SK-N-SH (cell line): Measurements from ENCODE around the gene CDC34. TPM values are rescaled to one million over a fixed set of nuclear protein-coding genes. Genes with fewer than 3 reads are reported as not detected.

Source experiments
- CTCF ChIA-PET: fragments of 300-600, 350-600 bp; formaldehyde crosslinking; extraction: SDS; loops from one replicate; lab custom pipeline; 2021; lab: Yijun Ruan, JAX
- POLR2A ChIA-PET: fragments of 350-600 bp; sonication (Branson Sonifier 250); formaldehyde crosslinking; extraction: SDS; loops from one replicate; lab custom pipeline; 2020; ENCODE audit warnings: antibody characterized with exemption, inconsistent platforms; lab: Yijun Ruan, JAX
- DNase-seq: peaks from one replicate; pipeline ENCODE4 v3.0.0; 2012
- H2AFZ ChIP-seq: fragments of 200-600 bp; sonication (generic); 2 replicates; pipeline ENCODE4 v1.8.1; 2016; ENCODE audit warnings: antibody characterized with exemption, mild to moderate bottlenecking, low read depth
- H3F3A ChIP-seq: fragments of 200-600 bp; sonication (generic); replicated peaks from 2 replicates; pipeline ENCODE3; 2016; ENCODE audit warnings: antibody characterized with exemption, mild to moderate bottlenecking; ENCODE audit not compliant: insufficient read depth
- H3K27ac ChIP-seq, 2 experiments: fragments of 200-500 bp in 1 of 2; fragments of 200-600 bp in 1 of 2; sonication (Bioruptor generic) in 1 of 2; sonication (generic), shearing (Covaris generic) in 1 of 2; 2 replicates each; pipeline versions ENCODE4 v1.5.1 to v1.6.1; 2014 to 2016; ENCODE audit warnings: low read depth in 2 of 2, inconsistent platforms in 1 of 2, low read length in 1 of 2, mild to moderate bottlenecking in 1 of 2, mixed read lengths in 1 of 2
- H3K27me3 ChIP-seq: fragments of 200-600 bp; sonication (generic), shearing (Covaris generic); 2 replicates; pipeline ENCODE4 v1.6.1; 2016; ENCODE audit warnings: mixed run types; ENCODE audit not compliant: insufficient read depth
- H3K36me3 ChIP-seq, 2 experiments: fragments of 200-500 bp in 1 of 2; fragments of 200-600 bp in 1 of 2; sonication (Bioruptor generic) in 1 of 2; sonication (generic) in 1 of 2; replicated peaks in 1 of 2; 2 replicates each; pipeline versions ENCODE3 to v1.5.1; 2014 to 2016; ENCODE audit warnings: low read length in 1 of 2, mild to moderate bottlenecking in 1 of 2; ENCODE audit not compliant: insufficient read depth in 2 of 2, control insufficient read depth in 1 of 2
- H3K4me1 ChIP-seq, 2 experiments: fragments of 200-500 bp in 1 of 2; fragments of 200-600 bp in 1 of 2; sonication (Bioruptor generic) in 1 of 2; sonication (generic), shearing (Covaris generic) in 1 of 2; 2 replicates each; pipeline versions ENCODE4 v1.5.1 to v1.6.1; 2014 to 2016; ENCODE audit warnings: low read depth in 1 of 2, low read length in 1 of 2, mixed run types in 1 of 2; ENCODE audit not compliant: insufficient read depth in 2 of 2, control insufficient read depth in 1 of 2
- H3K4me2 ChIP-seq: fragments of 200-600 bp; sonication (generic), shearing (Covaris generic); 2 replicates; pipeline ENCODE4 v1.6.1; 2017; ENCODE audit warnings: mixed run types
- H3K4me3 ChIP-seq, 2 experiments: fragments of 200-500 bp in 1 of 2; fragments of 200-600 bp in 1 of 2; sonication (Bioruptor generic) in 1 of 2; sonication (generic), shearing (Covaris generic) in 1 of 2; 2 replicates each; pipeline versions ENCODE4 v1.5.1 to v1.8.1; 2014 to 2016; ENCODE audit warnings: low read depth in 2 of 2, inconsistent platforms in 1 of 2, low read length in 1 of 2, mild to moderate bottlenecking in 1 of 2, mixed read lengths in 1 of 2, moderate library complexity in 1 of 2
- H3K79me2 ChIP-seq: fragments of 200-600 bp; sonication (generic); 2 replicates; pipeline ENCODE4 v1.8.1; 2017; ENCODE audit warnings: mild to moderate bottlenecking; ENCODE audit not compliant: insufficient read depth
- H3K9ac ChIP-seq: fragments of 200-600 bp; sonication (generic); 2 replicates; pipeline ENCODE4 v1.6.1; 2017; ENCODE audit warnings: mixed run types
- H3K9me2 ChIP-seq: fragments of 200-600 bp; sonication (generic); 2 replicates; pipeline ENCODE4 v1.6.1; 2017; ENCODE audit warnings: mixed run types
- H3K9me3 ChIP-seq: fragments of 200-600 bp; sonication (generic); 2 replicates; pipeline ENCODE4 v1.6.1; 2017; ENCODE audit warnings: mixed run types, mild to moderate bottlenecking, moderate library complexity
- H4K20me1 ChIP-seq: fragments of 200-600 bp; sonication (generic); 2 replicates; pipeline ENCODE4 v1.6.1; 2017; ENCODE audit warnings: mild to moderate bottlenecking, mixed run types; ENCODE audit not compliant: insufficient read depth
- ELF1 ChIP-seq: IDR thresholded peaks from 2 replicates; pipeline ENCODE4 v1.4.0; 2012
- EZH2phosphoT487 ChIP-seq: fragments of 200-600 bp; sonication (generic); IDR thresholded peaks from 2 replicates; pipeline ENCODE4 v1.6.1; 2017; ENCODE audit warnings: low read depth, mixed run types, mild to moderate bottlenecking, antibody characterized with exemption, moderate library complexity, borderline replicate concordance
- FOSL2 ChIP-seq: IDR thresholded peaks from 2 replicates; pipeline ENCODE4 v1.4.0; 2012; ENCODE audit warnings: low read depth, mild to moderate bottlenecking, moderate library complexity, borderline replicate concordance
- FOXJ3 ChIP-seq: sonication (generic); formaldehyde crosslinking; IDR thresholded peaks from 2 replicates; pipeline ENCODE4 v1.5.1; 2020; ENCODE audit warnings: mild to moderate bottlenecking, missing genetic modification reagents
- FOXM1 ChIP-seq: IDR thresholded peaks from 2 replicates; pipeline ENCODE4 v1.4.0; 2012; ENCODE audit warnings: low read depth, mild to moderate bottlenecking
- GABPA ChIP-seq: IDR thresholded peaks from 2 replicates; pipeline ENCODE4 v1.4.0; 2012; ENCODE audit warnings: low read depth, mild to moderate bottlenecking
- IRF3 ChIP-seq: fragments of 150-350 bp; IDR thresholded peaks from 2 replicates; pipeline ENCODE4 v1.6.1; 2016; ENCODE audit warnings: mild to moderate bottlenecking, low read depth, low read length
- MAX ChIP-seq: IDR thresholded peaks from 2 replicates; pipeline ENCODE4 v1.4.0; 2012; ENCODE audit warnings: low read depth
- MEF2A ChIP-seq: IDR thresholded peaks from 2 replicates; pipeline ENCODE4 v1.4.0; 2012; ENCODE audit warnings: low read depth, borderline replicate concordance
- NRF1 ChIP-seq: IDR thresholded peaks from 2 replicates; pipeline ENCODE4 v1.6.1; 2012; ENCODE audit warnings: low read depth, mild to moderate bottlenecking, low read length
- PBX3 ChIP-seq: IDR thresholded peaks from 2 replicates; pipeline ENCODE4; 2012
- RAD21 ChIP-seq: IDR thresholded peaks from 2 replicates; pipeline ENCODE4 v1.6.1; 2012; ENCODE audit warnings: mild to moderate bottlenecking, low read length
- REST ChIP-seq: IDR thresholded peaks from 2 replicates; pipeline ENCODE4 v1.6.1; 2012; ENCODE audit warnings: mild to moderate bottlenecking, low read depth, low read length, moderate library complexity
- RFX5 ChIP-seq: IDR thresholded peaks from 2 replicates; pipeline ENCODE4 v1.6.1; 2012; ENCODE audit warnings: mild to moderate bottlenecking, improper control_type of control experiment, low read length
- RXRA ChIP-seq: IDR thresholded peaks from 2 replicates; pipeline ENCODE4 v1.4.0; 2012; ENCODE audit warnings: low read depth, mild to moderate bottlenecking, borderline replicate concordance
- SIN3A ChIP-seq: IDR thresholded peaks from 2 replicates; pipeline ENCODE4 v1.6.1; 2012; ENCODE audit warnings: low read depth, mild to moderate bottlenecking, low read length, moderate library complexity, borderline replicate concordance
- SMC3 ChIP-seq: IDR thresholded peaks from 2 replicates; pipeline ENCODE4 v1.6.1; 2012; ENCODE audit warnings: low read depth, low read length, improper control_type of control experiment
- TAF1 ChIP-seq: IDR thresholded peaks from 2 replicates; pipeline ENCODE4 v1.6.1; 2012; ENCODE audit warnings: low read depth, mild to moderate bottlenecking, low read length, moderate library complexity, borderline replicate concordance
- TCF12 ChIP-seq: IDR thresholded peaks from 2 replicates; pipeline ENCODE4 v1.4.0; 2012
- TEAD4 ChIP-seq: IDR thresholded peaks from 2 replicates; pipeline ENCODE4 v1.4.0; 2012; ENCODE audit warnings: mild to moderate bottlenecking, borderline replicate concordance; ENCODE audit not compliant: insufficient read depth
- WGBS: methylation state at CpG from one replicate; pipeline ENCODE4 v1.1.6; 2017; ENCODE audit warnings: low lambda C conversion rate; 5-methylcytosine and 5-hydroxymethylcytosine counted together
- polyA plus RNA-seq, 3 experiments: library from polyadenylated mRNA; depleted of rRNA; stranded (reverse); fragments of >200 nt; gene quantifications; 2 replicates each; pipeline ENCODE4 v1.2.3, GENCODE V29; 2012

Gene CDC34
- polyA plus RNA-seq, 1 of the 3 experiments (the other 2 are of a cell fraction): 96.7 TPM

- Histone ChIP-seq H3K4me1 (peaks cover 11 to 19% of the 10 kb centered on the region in 2 experiments; a peak in 2 of 4 replicates), H3K27me3 (no peaks in the 10 kb centered on the region), H3K9ac (no peak overlapping the region), H3F3A (no peaks in the 10 kb centered on the region), H4K20me1 (peaks cover 39% of the 10 kb centered on the region)
- DNase-seq: no peak
- TF ChIP-seq EZH2phosphoT487 (no peak), SMC3 (no peak), TEAD4 (no peak), GABPA (no peak), ELF1 (no peak)
- TF ChIP-seq, all 33 proteins: peak for 0
- WGBS: 62% methylated on average over 6 of the region's 16 CpGs
- POLR2A ChIA-PET: no interaction called here
- H3K9me3 ChIP-seq: no peaks in the 10 kb centered on the region
- no peak overlapping the region for H2AFZ ChIP-seq
- peaks cover 50% of the 10 kb centered on the region for H3K79me2 ChIP-seq
- no peak overlapping the region for H3K4me2 ChIP-seq
- no peak overlapping the region for H3K4me3 ChIP-seq
- no peak overlapping the region; a peak in 1 of 4 replicates for H3K27ac ChIP-seq
- CTCF ChIA-PET: interaction anchor here (0.7 to 1.3 kb wide), 3 partner anchors 40 to 125 kb away, joined by 3 read pairs; no protein-coding TSS in a partner anchor
- peaks cover 0 to 34% of the 10 kb centered on the region in 2 experiments for H3K36me3 ChIP-seq
- no peaks in the 10 kb centered on the region for H3K9me2 ChIP-seq
These were observed 3.7 kb downstream of the CDC34 start for GRCh38 chr19:535017-535835.

- Histone ChIP-seq H3K79me2 (peaks cover 50% of the 10 kb centered on the region), H4K20me1 (peaks cover 39% of the 10 kb centered on the region), H3K27ac (no peak overlapping the region), H3K4me1 (peaks cover 11 to 19% of the 10 kb centered on the region in 2 experiments; a peak in 2 of 4 replicates), H3K9me3 (no peaks in the 10 kb centered on the region), H3K36me3 (peaks cover 0 to 34% of the 10 kb centered on the region in 2 experiments), H3K9ac (no peak overlapping the region), H3K4me2 (no peak overlapping the region), H3K27me3 (no peaks in the 10 kb centered on the region), H3K9me2 (no peaks in the 10 kb centered on the region), H3K4me3 (no peak overlapping the region), H3F3A (no peaks in the 10 kb centered on the region), H2AFZ (no peak overlapping the region)
- WGBS: 92% methylated on average over 36 of the region's 55 CpGs
- no peak for DNase-seq
- CTCF ChIA-PET: interaction anchor here (1.3 kb wide), 1 partner anchor 52 kb away, joined by 3 read pairs; no protein-coding TSS in a partner anchor
- POLR2A ChIA-PET: no interaction called here
- TF ChIP-seq RFX5: no peak
- no peak for TF ChIP-seq ELF1
- TF ChIP-seq PBX3: no peak
- TF ChIP-seq RAD21: no peak
- TF ChIP-seq MAX: no peak
- no peak for TF ChIP-seq FOXJ3 (CRISPR knock-in tag)
- TF ChIP-seq GABPA: no peak
- no peak for TF ChIP-seq SIN3A
- TF ChIP-seq FOSL2: no peak
- no peak for TF ChIP-seq IRF3
- no peak for TF ChIP-seq NRF1
- TF ChIP-seq FOXM1: no peak
- no peak for TF ChIP-seq REST
- no peak for TF ChIP-seq RXRA
- TF ChIP-seq MEF2A: no peak
- no peak for TF ChIP-seq TCF12
- TF ChIP-seq TAF1: no peak
These were observed 4.7 kb downstream of the CDC34 start for GRCh38 chr19:536031-536880.
